ENCODE measurements around the gene WDR1. TPM values are rescaled to one million over a fixed set of nuclear protein-coding genes. Genes with fewer than 3 reads are reported as not detected.

WDR1 gene
- total and polyA plus RNA-seq, 8 donors = 30.0 to 102 (median 57.7) TPM

DNA sequence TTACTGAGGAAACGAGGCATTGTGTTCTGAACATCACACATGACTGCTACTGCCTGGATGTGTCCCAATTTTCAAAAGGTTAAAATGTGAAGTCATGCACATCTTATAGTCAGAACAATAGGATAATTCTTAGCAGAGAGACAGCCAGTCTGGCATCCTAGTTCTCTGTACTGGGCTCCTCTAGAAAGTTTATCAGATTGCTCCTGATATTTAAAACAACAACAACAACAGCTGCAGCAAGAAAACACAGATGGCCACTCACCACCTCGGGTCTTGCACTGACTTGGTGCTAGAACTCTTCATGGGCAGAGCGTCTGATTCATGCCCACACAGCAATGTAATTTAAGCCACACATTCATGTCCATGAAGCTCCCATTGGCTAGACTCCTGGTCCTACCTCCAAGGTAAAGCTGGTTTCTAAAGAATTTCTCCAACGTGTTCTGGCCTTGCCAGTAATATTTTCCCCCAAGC lies 62.0 kb downstream of the WDR1 start:
- no peak overlapping the region for H3K27ac ChIP-seq
- DNase-seq = no peak
- no peak for FAIRE-seq
- TF ChIP-seq, protein P1, sequence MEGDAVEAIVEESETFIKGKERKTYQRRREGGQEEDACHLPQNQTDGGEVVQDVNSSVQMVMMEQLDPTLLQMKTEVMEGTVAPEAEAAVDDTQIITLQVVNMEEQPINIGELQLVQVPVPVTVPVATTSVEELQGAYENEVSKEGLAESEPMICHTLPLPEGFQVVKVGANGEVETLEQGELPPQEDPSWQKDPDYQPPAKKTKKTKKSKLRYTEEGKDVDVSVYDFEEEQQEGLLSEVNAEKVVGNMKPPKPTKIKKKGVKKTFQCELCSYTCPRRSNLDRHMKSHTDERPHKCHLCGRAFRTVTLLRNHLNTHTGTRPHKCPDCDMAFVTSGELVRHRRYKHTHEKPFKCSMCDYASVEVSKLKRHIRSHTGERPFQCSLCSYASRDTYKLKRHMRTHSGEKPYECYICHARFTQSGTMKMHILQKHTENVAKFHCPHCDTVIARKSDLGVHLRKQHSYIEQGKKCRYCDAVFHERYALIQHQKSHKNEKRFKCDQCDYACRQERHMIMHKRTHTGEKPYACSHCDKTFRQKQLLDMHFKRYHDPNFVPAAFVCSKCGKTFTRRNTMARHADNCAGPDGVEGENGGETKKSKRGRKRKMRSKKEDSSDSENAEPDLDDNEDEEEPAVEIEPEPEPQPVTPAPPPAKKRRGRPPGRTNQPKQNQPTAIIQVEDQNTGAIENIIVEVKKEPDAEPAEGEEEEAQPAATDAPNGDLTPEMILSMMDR (IDR thresholded peaks at IDR 0.05) = no peak
- no peaks in the 10 kb centered on the region for H3K9me3 ChIP-seq
- H3K4me3 ChIP-seq = no peak overlapping the region
- ATAC-seq = no peak
- no peaks in the 10 kb centered on the region for H3K27me3 ChIP-seq
- intact Hi-C loops (cut with DNase I) = no loop called here
- no peaks in the 10 kb centered on the region for H3K36me3 ChIP-seq
- no peaks in the 10 kb centered on the region for H3K4me1 ChIP-seq
- WGBS, 2 donors = 46 to 52% methylated on average over 4 of the region's 4 CpGs

DNA sequence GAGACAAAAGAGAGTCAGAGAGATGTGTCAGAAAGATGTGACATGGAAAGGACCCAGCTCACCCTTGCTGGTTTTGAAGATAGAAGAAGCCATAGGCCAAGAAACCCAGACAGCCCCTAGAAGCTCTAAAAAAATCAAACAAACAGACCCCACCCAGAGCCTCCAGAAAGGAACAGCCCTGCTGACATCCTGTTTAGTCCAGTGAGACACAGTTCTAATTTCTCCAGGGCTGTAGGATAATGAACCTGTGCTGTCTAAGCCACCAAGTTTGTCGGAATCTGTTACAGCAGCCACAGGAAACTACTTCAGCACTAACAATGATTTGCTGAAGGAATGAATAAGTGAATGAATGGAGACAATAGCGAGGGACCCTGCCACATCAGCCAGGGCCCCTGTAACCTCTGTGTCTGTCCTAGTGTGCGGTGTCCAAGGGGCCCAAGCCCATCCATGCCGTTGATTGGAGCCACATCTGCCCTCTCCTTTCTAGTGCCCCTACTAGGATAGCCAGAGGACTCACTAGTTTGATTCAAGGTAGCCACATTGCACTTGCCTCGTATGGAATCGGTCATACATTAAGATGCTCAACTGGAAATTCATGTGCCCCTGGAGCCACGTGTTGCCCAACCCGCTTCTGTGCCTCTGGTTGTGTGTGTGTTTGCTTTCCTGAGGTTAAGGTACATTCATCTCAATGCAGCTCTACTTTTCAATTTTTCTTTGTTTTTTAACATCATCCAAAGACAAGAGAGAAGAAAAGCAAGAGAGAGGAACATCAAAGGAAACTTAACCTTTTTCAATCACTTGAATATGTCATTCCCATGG lies 62.8 kb downstream of the WDR1 start:
- no peak overlapping the region for H3K4me3 ChIP-seq
- 63 to 75% methylated on average over 8 of the region's 8 CpGs for WGBS, 2 donors
- no peaks in the 10 kb centered on the region for H3K27me3 ChIP-seq
- ATAC-seq (no peak), FAIRE-seq (no peak), DNase-seq (no peak)
- no peaks in the 10 kb centered on the region for H3K36me3 ChIP-seq
- no peaks in the 10 kb centered on the region for H3K9me3 ChIP-seq
- H3K4me1 ChIP-seq = peaks cover 0 to 4% (median 0%) of the 10 kb centered on the region in 3 donors
- TF ChIP-seq, protein P1 (IDR thresholded peaks at IDR 0.05) = no peak
- H3K27ac ChIP-seq = no peak overlapping the region
- intact Hi-C loops (cut with DNase I) = no loop called here

DNA sequence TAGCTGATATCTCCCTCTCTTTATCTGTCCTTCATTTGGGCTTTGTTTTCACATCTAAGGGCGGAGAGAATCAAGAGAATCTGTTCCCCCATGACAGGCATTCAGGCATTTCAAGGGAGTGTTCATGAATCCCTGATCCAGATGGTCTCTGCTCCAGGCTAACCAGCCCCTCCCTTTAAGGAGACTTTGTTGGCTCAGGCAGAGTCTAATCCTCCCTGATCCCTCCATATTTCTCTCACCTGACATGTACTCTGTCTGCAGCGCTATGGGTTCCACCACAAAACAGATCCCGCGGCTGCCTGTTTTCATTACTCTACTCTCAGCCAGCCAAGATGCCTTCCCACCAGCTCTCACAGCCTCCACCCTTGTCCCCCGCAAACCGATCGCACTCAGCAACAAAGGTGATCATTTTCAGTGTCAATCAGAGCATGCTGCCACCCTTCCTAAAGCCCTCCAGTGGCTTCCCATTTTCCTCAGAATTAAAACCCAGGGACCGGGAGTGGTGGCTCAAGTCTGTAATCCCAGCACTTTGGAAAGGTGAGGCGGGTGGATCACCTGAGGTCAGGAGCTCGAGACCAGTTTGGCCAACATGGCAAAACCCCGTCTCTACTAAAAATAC lies 65.0 kb downstream of the WDR1 start:
- Histone ChIP-seq H3K27ac (no peak overlapping the region), H3K4me1 (peaks cover 0 to 4% (median 0%) of the 10 kb centered on the region in 3 donors), H3K36me3 (no peaks in the 10 kb centered on the region), H3K4me3 (no peak overlapping the region), H3K27me3 (no peaks in the 10 kb centered on the region), H3K9me3 (no peaks in the 10 kb centered on the region)
- 74 to 84% methylated on average over 11 of the region's 11 CpGs for WGBS, 2 donors
- TF ChIP-seq, protein P1 (IDR thresholded peaks at IDR 0.05) = no peak
- DNase-seq = no peak
- ATAC-seq = no peak
- intact Hi-C loops (cut with DNase I) = no loop called here
- FAIRE-seq = no peak

DNA sequence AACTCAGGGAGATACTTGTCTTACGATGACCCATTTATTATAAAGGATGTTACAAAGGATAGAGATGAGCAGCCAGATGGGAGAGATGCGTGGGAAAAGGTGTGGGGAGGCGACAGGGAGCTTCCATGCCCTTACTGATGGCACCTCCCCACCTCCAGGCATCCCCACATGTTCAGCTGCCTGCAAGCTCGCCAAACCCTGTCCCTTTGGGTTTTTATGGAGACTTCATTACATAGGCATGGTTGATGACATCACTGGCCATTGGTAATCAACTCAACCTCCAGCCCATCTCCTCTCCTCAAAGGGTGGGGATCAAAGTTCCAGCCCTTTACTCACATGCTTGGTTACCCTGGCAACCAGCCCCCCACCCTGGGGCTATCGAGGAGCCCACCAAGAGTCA lies 65.9 kb downstream of the WDR1 start:
- no peak overlapping the region for H3K4me3 ChIP-seq
- no peak for FAIRE-seq
- no peaks in the 10 kb centered on the region for H3K36me3 ChIP-seq
- no peaks in the 10 kb centered on the region for H3K9me3 ChIP-seq
- H3K27me3 ChIP-seq = no peaks in the 10 kb centered on the region
- peak overlapping the region in 2 of 4 donors; percentile 30 to 41 for H3K27ac ChIP-seq
- DNase-seq = no peak
- peaks cover 0 to 4% (median 0%) of the 10 kb centered on the region in 3 donors for H3K4me1 ChIP-seq
- TF ChIP-seq, protein P1 (IDR thresholded peaks at IDR 0.05) = no peak
- intact Hi-C loops (cut with DNase I) = no loop called here
- ATAC-seq = no peak
- WGBS, 2 donors = 54 to 66% methylated on average over 5 of the region's 5 CpGs
